HepG2 (cell line): ENCODE results near the gene FGFBP2. TPM values are rescaled to one million over a fixed set of nuclear protein-coding genes. Genes with fewer than 3 reads are reported as not detected.

Experiments
- ATAC-seq: fragments of 200-7000 bp; cut with Tn5 transposase; 3 replicates; pipeline ENCODE4 v1.9.1; 2020; ENCODE audit warnings: mild to moderate bottlenecking, moderate library complexity
- BruUV-seq: library from RNA; stranded (reverse); fragments of 400-500 nt; replicated peaks from 2 replicates; lab custom pipeline; 2021; lab: Mats Ljungman, UMichigan
- CTCF ChIA-PET: fragments of 300-600 bp; formaldehyde crosslinking; extraction: SDS; loops from one replicate; lab custom pipeline; 2021; ENCODE audit warnings: low total read pairs, inconsistent platforms, low intra/inter-chr PET ratio; lab: Yijun Ruan, JAX
- POLR2A ChIA-PET: fragments of 350-600 bp; sonication (Branson Sonifier 250); formaldehyde crosslinking; loops from one replicate; lab custom pipeline; 2020; ENCODE audit warnings: antibody characterized with exemption, inconsistent platforms; lab: Yijun Ruan, JAX
- DNase-seq: peaks from one replicate; pipeline ENCODE4 v3.0.0-alpha.2; 2015; ENCODE audit warnings: low spot score
- FAIRE-seq: peaks from 3 replicates; lab custom pipeline; 2011; peaks lifted over from hg19 to GRCh38; lab: Jason Lieb, UNC
- H2AFZ ChIP-seq: one replicate; pipeline ENCODE4 v1.6.1; 2011; ENCODE audit warnings: low read length, inconsistent platforms
- H3K27ac ChIP-seq: fragments of 300-600 bp; 3 replicates; pipeline ENCODE4 v1.8.0; 2011; ENCODE audit warnings: mixed run types, mild to moderate bottlenecking, mixed read lengths, low read length, inconsistent platforms; ENCODE audit not compliant: insufficient read depth; ENCODE audit errors: extremely low read length
- H3K27me3 ChIP-seq, 2 experiments: fragments of 200-600 bp in 1 of 2; 2 replicates in 1 of 2; 3 replicates in 1 of 2; pipeline versions ENCODE4 v1.6.0 to v1.8.0; 2011; ENCODE audit warnings: low read length in 2 of 2, mild to moderate bottlenecking in 2 of 2, moderate library complexity in 2 of 2, inconsistent platforms in 1 of 2; ENCODE audit not compliant: insufficient read depth in 2 of 2, control insufficient read depth in 1 of 2
- H3K36me3 ChIP-seq, 2 experiments: fragments of 200-600 bp in 1 of 2; replicated peaks in 1 of 2; 2 replicates in 1 of 2; 3 replicates in 1 of 2; pipeline versions ENCODE4 v1.5.1 to v1.8.0; 2011; ENCODE audit warnings: low read length in 2 of 2, inconsistent platforms in 1 of 2; ENCODE audit not compliant: insufficient read depth in 2 of 2, control insufficient read depth in 1 of 2
- H3K4me1 ChIP-seq: 2 replicates; pipeline ENCODE4 v1.5.1; 2012; ENCODE audit warnings: low read length, inconsistent platforms; ENCODE audit not compliant: insufficient read depth
- H3K4me2 ChIP-seq: 2 replicates; pipeline ENCODE4 v1.6.0; 2011; ENCODE audit warnings: low read depth, low read length, inconsistent platforms
- H3K4me3 ChIP-seq, 3 experiments: fragments of 200-600 bp in 1 of 3; sonication (generic), shearing (Covaris generic) in 1 of 3; replicated peaks in 1 of 3; 2 replicates each; pipeline ENCODE4 v1.5.1; 2011 to 2016; ENCODE audit warnings: low read length in 3 of 3, inconsistent platforms in 2 of 3, low read depth in 2 of 3, mild to moderate bottlenecking in 2 of 3, control low read depth in 1 of 3, mixed read lengths in 1 of 3; ENCODE audit not compliant: insufficient read depth in 1 of 3
- H3K79me2 ChIP-seq: one replicate; pipeline ENCODE4 v1.6.1; 2011; ENCODE audit warnings: low read length, inconsistent platforms; ENCODE audit not compliant: insufficient read depth
- H3K9ac ChIP-seq: 2 replicates; pipeline ENCODE4 v1.6.0; 2011; ENCODE audit warnings: mild to moderate bottlenecking, low read depth, low read length, inconsistent platforms; ENCODE audit not compliant: insufficient read depth
- H3K9me3 ChIP-seq: 2 replicates; pipeline ENCODE4 v1.5.1; 2012; ENCODE audit warnings: mild to moderate bottlenecking, low read length
- H4K20me1 ChIP-seq: 2 replicates; pipeline ENCODE4 v1.6.0; 2011; ENCODE audit warnings: inconsistent platforms, mild to moderate bottlenecking, low read length, moderate library complexity; ENCODE audit not compliant: insufficient read depth
- ATRX ChIP-seq: sonication (generic); formaldehyde crosslinking; IDR thresholded peaks from 2 replicates; pipeline ENCODE4 v1.4.0; 2020; ENCODE audit warnings: missing genetic modification reagents, borderline replicate concordance
- BRD4 ChIP-seq: sonication (generic); formaldehyde crosslinking; IDR thresholded peaks from 2 replicates; pipeline ENCODE4 v1.4.0; 2020; ENCODE audit warnings: missing genetic modification reagents
- DRAP1 ChIP-seq: IDR thresholded peaks from 2 replicates; pipeline ENCODE4 v1.6.1; 2016; ENCODE audit warnings: missing genetic modification reagents, missing compliant biosample characterization
- GATAD1 ChIP-seq: IDR thresholded peaks from 2 replicates; pipeline ENCODE4 v1.6.1; 2016; ENCODE audit warnings: missing genetic modification reagents, missing compliant biosample characterization
- KDM1A ChIP-seq: IDR thresholded peaks from 2 replicates; pipeline ENCODE4 v1.6.1; 2016; ENCODE audit warnings: missing compliant biosample characterization
- KDM5B ChIP-seq: sonication (generic); formaldehyde crosslinking; IDR thresholded peaks from 2 replicates; pipeline ENCODE4 v1.4.0; 2020; ENCODE audit warnings: missing genetic modification reagents, mild to moderate bottlenecking, borderline replicate concordance
- LRRFIP1 ChIP-seq: sonication (generic); formaldehyde crosslinking; conservative IDR thresholded peaks from 2 replicates; pipeline ENCODE4 v1.4.0; 2020; ENCODE audit warnings: missing genetic modification reagents
- PHB2 ChIP-seq: fragments of 450-650 bp; IDR thresholded peaks from 2 replicates; pipeline ENCODE4 v1.6.1; 2018; ENCODE audit not compliant: partially characterized antibody
- REST ChIP-seq, 2 experiments: IDR thresholded peaks; 2 replicates each; pipeline ENCODE4 v1.6.1; 2011 to 2012; ENCODE audit warnings: low read length in 2 of 2, borderline replicate concordance in 1 of 2, low read depth in 1 of 2, mild to moderate bottlenecking in 1 of 2, moderate library complexity in 1 of 2
- TSC22D2 ChIP-seq: sonication (generic); formaldehyde crosslinking; IDR thresholded peaks from 2 replicates; pipeline ENCODE4 v1.5.1; 2020; ENCODE audit warnings: missing genetic modification reagents, mild to moderate bottlenecking, borderline replicate concordance
- ZBTB37 ChIP-seq: sonication (generic); formaldehyde crosslinking; IDR thresholded peaks from 2 replicates; pipeline ENCODE4 v1.4.0; 2020; ENCODE audit warnings: mild to moderate bottlenecking, missing genetic modification reagents
- ZNF276 ChIP-seq: sonication (generic); formaldehyde crosslinking; IDR thresholded peaks from 2 replicates; pipeline ENCODE4 v1.4.0; 2020; ENCODE audit warnings: mild to moderate bottlenecking, low read depth, missing genetic modification reagents
- ZNF615 ChIP-seq: sonication (generic); formaldehyde crosslinking; IDR thresholded peaks from 2 replicates; pipeline ENCODE4 v1.5.0; 2020; ENCODE audit warnings: mild to moderate bottlenecking, missing genetic modification reagents, borderline replicate concordance
- ZNF737 ChIP-seq: sonication (generic); formaldehyde crosslinking; IDR thresholded peaks from 2 replicates; pipeline ENCODE4 v1.5.0; 2020; ENCODE audit warnings: missing genetic modification reagents, mild to moderate bottlenecking, borderline replicate concordance
- WGBS: methylation state at CpG from one replicate; pipeline ENCODE4 v1.1.6; 2017; ENCODE audit warnings: low lambda C conversion rate; 5-methylcytosine and 5-hydroxymethylcytosine counted together
- in situ Hi-C: cut with HindIII; loops from 2 replicates; pipeline ENCODE4 v1.10.0; 2017; ENCODE audit warnings: low pct_unique_long_range_greater_than_20kb; ENCODE audit not compliant: extremely low pct_ligation_motif_present
- intact Hi-C: fragments of 100-400 bp; cut with micrococcal nuclease; formaldehyde crosslinking; loops from one replicate; pipeline ENCODE4 v1.10.0; 2022; ENCODE audit not compliant: unreplicated experiment
- polyA plus RNA-seq, 8 experiments: library from polyadenylated mRNA; depleted of rRNA in 3 of 8; stranded (reverse) in 7 of 8; unstranded in 1 of 8; fragments of >200 nt; fragmentation: Illumina TruSeq in 4 of 8; extraction: Trizol in 4 of 8; gene quantifications; 2 replicates each; pipeline versions ENCODE4 v1.2.1 to v1.2.3, GENCODE V29; 2011 to 2016; ENCODE audit warnings: low read depth in 4 of 8, missing spikeins in 1 of 8, mixed read lengths in 1 of 8; ENCODE audit not compliant: insufficient read depth in 1 of 8
- total RNA-seq, 5 experiments: library from RNA; depleted of rRNA; stranded (reverse); fragments of >200 nt; fragmentation: Illumina TruSeq; extraction: Trizol; gene quantifications; 2 replicates each; pipeline ENCODE4 v1.2.3, GENCODE V29; 2016; ENCODE audit warnings: low read depth in 1 of 5

Gene FGFBP2
- total and polyA plus RNA-seq, 2 of the 13 experiments (the other 11 are each of a cell fraction or from before 2014, with no cell fraction given), result not detected

- ATAC-seq, result no peak
- in situ Hi-C loops, result no loop called here
- Histone ChIP-seq H3K4me3 (no peak overlapping the region), H3K27me3 (no peaks in the 10 kb centered on the region), H3K4me2 (no peak overlapping the region), H3K9me3 (no peaks in the 10 kb centered on the region), H4K20me1 (no peaks in the 10 kb centered on the region), H3K4me1 (no peaks in the 10 kb centered on the region), H3K9ac (no peak overlapping the region), H3K36me3 (no peaks in the 10 kb centered on the region; a peak in 1 of 5 replicates), H3K27ac (no peak overlapping the region), H2AFZ (no peak overlapping the region), H3K79me2 (no peaks in the 10 kb centered on the region)
- BruUV-seq, result no TSS peak
- 56% methylated on average over 8 of the region's 8 CpGs for WGBS
- no peak for FAIRE-seq
- ChIA-PET POLR2A (no interaction called here), CTCF (no interaction called here)
- intact Hi-C loops, result no loop called here
- no peak for DNase-seq
- TF ChIP-seq PHB2, result no peak
- TF ChIP-seq GATAD1 (CRISPR knock-in tag), result no peak
- TF ChIP-seq ZNF615 (CRISPR knock-in tag), result no peak
- TF ChIP-seq DRAP1, result no peak
- no peak for TF ChIP-seq KDM5B (CRISPR knock-in tag)
- no peak for TF ChIP-seq BRD4
- no peak for TF ChIP-seq ZBTB37 (CRISPR knock-in tag)
- no peak for TF ChIP-seq REST (IDR thresholded peaks at IDR 0.05; ENCODE audit: borderline replicate concordance in 1 of 2, low read depth in 1 of 2, low read length in 2 of 2)
- no peak for TF ChIP-seq ZNF276 (CRISPR knock-in tag)
- no peak for TF ChIP-seq ATRX (CRISPR knock-in tag)
- no peak for TF ChIP-seq ZNF737 (CRISPR knock-in tag)
- no peak for TF ChIP-seq TSC22D2
- no peak for TF ChIP-seq KDM1A
- TF ChIP-seq LRRFIP1 (CRISPR knock-in tag), result no peak
These were observed 20.0 kb upstream of the FGFBP2 start for GRCh38 chr4:15982842-15983524.
